ENCODE measurements around the gene GNB1L.

- no peak for TF ChIP-seq ATF7 (IDR thresholded peaks at IDR 0.05; ENCODE audit: low read depth)
- TF ChIP-seq CBX5 (IDR thresholded peaks at IDR 0.05; ENCODE audit: low read depth) = no peak
- no peak for TF ChIP-seq FOXK2 (IDR thresholded peaks at IDR 0.05)
- no peak for TF ChIP-seq MXI1 (IDR thresholded peaks at IDR 0.05; ENCODE audit: low read depth, low read length)
- no peak for TF ChIP-seq CTCF (IDR thresholded peaks at IDR 0.05 in 2 of 3, conservative IDR thresholded peaks at IDR 0.05 in 1 of 3; ENCODE audit: control insufficient read depth in 2 of 3, extremely low read depth in 1 of 3, insufficient read depth in 1 of 3, low read depth in 3 of 3, low read length in 3 of 3)
- TF ChIP-seq BHLHE40 (IDR thresholded peaks at IDR 0.05; ENCODE audit: borderline replicate concordance in 1 of 2, low read depth in 2 of 2, low read length in 1 of 2) = no peak
- TF ChIP-seq HDAC2 (IDR thresholded peaks at IDR 0.05) = no peak
- no peak for TF ChIP-seq ATF3 (IDR thresholded peaks at IDR 0.05; ENCODE audit: borderline replicate concordance, extremely low read depth, low read depth, low read length)
Observed at GRCh38 chr22:19745155-19746101, 109.2 kb downstream of the GNB1L start.

All from GM12878 (cell line).